Mesodermal cell (in vitro differentiated cells): ENCODE results near the gene SLC22A15.

ENCODE experiments used
- H3K27ac ChIP-seq: 2 replicates; pipeline ENCODE4 v1.7.0; 2013; ENCODE audit warnings: mild to moderate bottlenecking, low read depth, low read length, moderate library complexity; ENCODE audit not compliant: severe bottlenecking
- H3K36me3 ChIP-seq: 2 replicates; pipeline ENCODE4 v1.7.1; 2013; ENCODE audit warnings: mild to moderate bottlenecking, low read length, moderate library complexity; ENCODE audit not compliant: control insufficient read depth, insufficient read depth
- H3K4me1 ChIP-seq: one replicate; pipeline ENCODE4 v1.7.1; 2013; ENCODE audit warnings: mild to moderate bottlenecking, low read length; ENCODE audit not compliant: insufficient read depth, control insufficient read depth, poor library complexity, severe bottlenecking
- H3K4me3 ChIP-seq: 2 replicates; pipeline ENCODE4 v1.7.0; 2013; ENCODE audit warnings: low read length, control low read depth, mild to moderate bottlenecking; ENCODE audit not compliant: insufficient read depth, poor library complexity, severe bottlenecking; ENCODE audit errors: extremely low read depth
- H3K9me3 ChIP-seq: 2 replicates; pipeline ENCODE4 v1.7.1; 2013; ENCODE audit warnings: mild to moderate bottlenecking, low read length, moderate library complexity; ENCODE audit not compliant: control insufficient read depth
- WGBS, 2 experiments: methylation state at CpG; one replicate each; pipeline ENCODE4 v1.1.5; 2013; ENCODE audit warnings: missing lambda C conversion rate in 2 of 2; ENCODE audit not compliant: insufficient coverage in 2 of 2; 5-methylcytosine and 5-hydroxymethylcytosine counted together

Gene SLC22A15

DNA sequence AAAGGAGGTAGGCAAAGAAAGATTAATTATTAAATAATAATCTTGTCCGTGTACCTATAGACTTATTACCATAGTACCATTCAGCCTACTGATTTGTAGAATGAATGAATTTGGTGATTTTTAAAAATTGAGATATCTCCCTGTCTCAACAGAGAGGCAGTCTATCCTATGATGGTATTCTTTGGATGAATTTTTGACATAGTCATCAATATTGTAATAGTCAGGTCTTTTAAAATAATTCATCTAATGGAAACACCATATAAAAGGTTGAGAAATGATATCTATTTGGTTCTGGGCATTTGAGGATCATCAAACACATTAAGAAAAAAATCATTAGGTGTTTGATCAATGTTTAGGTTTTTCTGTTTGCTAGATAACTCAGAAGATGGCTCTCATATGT, 99.3 kb downstream of the SLC22A15 start:
- Histone ChIP-seq H3K4me3 (no peak overlapping the region), H3K4me1 (no peaks in the 10 kb centered on the region), H3K36me3 (no peaks in the 10 kb centered on the region), H3K27ac (no peak overlapping the region), H3K9me3 (no peaks in the 10 kb centered on the region)
- no CpG with 5 or more reads among the region's 1 CpG for WGBS, 2 experiments

DNA sequence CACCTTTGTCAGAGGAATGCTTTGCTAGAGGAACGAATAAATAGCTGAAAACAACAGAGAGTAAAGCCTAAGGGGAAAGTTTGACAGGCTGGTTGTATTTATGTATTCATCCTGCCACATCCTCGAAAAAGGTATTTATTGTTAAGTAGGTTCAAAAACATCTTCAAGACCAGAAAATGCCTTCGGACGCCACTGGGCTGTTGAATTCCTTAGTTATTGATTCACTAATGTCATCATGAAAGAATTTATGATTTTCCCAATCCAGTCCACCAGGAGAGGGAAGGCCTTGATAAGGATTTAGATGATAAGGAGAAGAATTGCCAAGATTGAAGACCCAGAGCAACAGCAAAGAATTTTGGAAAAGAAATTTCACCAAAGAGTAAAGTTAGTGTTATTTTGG, 99.7 kb downstream of the SLC22A15 start:
- WGBS, 2 experiments = 78 to 90% methylated on average over 1 of the region's 4 CpGs
- no peaks in the 10 kb centered on the region for H3K9me3 ChIP-seq
- H3K27ac ChIP-seq = no peak overlapping the region
- H3K4me3 ChIP-seq = no peak overlapping the region
- no peaks in the 10 kb centered on the region for H3K36me3 ChIP-seq
- H3K4me1 ChIP-seq = no peaks in the 10 kb centered on the region

GRCh38 chr1:116076831-116077230, 100.5 kb downstream of the SLC22A15 start:
- no peaks in the 10 kb centered on the region for H3K9me3 ChIP-seq
- H3K4me1 ChIP-seq = no peaks in the 10 kb centered on the region
- H3K4me3 ChIP-seq = no peak overlapping the region
- WGBS, 2 experiments = no CpG with 5 or more reads among the region's 3 CpGs
- H3K27ac ChIP-seq = no peak overlapping the region
- H3K36me3 ChIP-seq = no peaks in the 10 kb centered on the region

DNA sequence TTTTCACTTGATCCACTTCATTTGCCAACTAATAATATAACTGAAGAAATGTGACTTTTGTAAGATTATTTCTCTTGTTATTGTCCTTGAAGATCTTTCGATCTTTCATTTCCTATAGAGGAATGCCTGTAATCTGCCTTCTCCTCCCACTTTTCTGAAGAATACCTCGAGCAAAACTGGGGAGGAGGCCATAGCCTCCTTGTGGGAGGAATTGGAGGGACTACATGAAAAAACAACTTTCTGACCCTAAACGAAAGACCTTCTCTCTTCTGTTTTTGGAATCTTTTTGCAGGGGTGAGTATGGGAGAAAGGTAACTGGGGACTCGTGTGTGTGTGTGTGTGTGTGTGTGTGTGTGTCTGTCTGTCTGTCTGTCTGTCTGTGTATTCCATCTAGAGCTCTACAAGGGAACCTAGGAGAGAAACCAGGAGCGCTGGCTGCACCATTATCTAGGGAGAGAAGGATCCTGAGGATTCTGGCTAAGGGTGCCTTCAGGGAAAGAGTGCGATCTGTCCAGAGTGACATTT, 102.4 kb downstream of the SLC22A15 start:
- H3K9me3 ChIP-seq = no peaks in the 10 kb centered on the region

DNA sequence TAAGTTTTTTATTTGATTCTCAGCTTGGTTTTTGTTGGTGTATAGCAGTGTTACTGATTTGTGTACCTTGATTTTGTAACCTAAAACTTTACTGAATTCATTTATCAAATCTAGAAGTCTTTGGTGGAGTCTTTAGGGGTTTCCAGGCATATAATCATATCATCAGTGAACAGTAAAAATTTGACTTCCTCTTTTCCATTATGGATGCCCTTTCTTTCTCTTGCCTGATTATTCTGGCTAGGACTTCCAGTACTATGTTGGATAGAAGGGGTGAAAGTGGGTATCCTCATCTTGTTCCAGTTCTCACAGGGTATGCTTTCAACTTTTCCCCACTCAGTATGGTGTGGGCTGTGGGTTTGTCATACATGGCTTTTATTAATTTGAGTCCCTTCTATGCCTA, 111.3 kb downstream of the SLC22A15 start:
- no peaks in the 10 kb centered on the region for H3K36me3 ChIP-seq
- H3K27ac ChIP-seq = no peak overlapping the region
- peaks cover 5% of the 10 kb centered on the region for H3K9me3 ChIP-seq
- H3K4me3 ChIP-seq = no peak overlapping the region
- H3K4me1 ChIP-seq = no peaks in the 10 kb centered on the region

More for the DNA sequence above, 102.4 kb downstream of the SLC22A15 start:
- no peak overlapping the region for H3K4me3 ChIP-seq
- WGBS, 2 experiments = 56 to 75% methylated on average over 2 of the region's 6 CpGs
- no peaks in the 10 kb centered on the region for H3K36me3 ChIP-seq
- no peak overlapping the region for H3K27ac ChIP-seq
- no peaks in the 10 kb centered on the region for H3K4me1 ChIP-seq

DNA sequence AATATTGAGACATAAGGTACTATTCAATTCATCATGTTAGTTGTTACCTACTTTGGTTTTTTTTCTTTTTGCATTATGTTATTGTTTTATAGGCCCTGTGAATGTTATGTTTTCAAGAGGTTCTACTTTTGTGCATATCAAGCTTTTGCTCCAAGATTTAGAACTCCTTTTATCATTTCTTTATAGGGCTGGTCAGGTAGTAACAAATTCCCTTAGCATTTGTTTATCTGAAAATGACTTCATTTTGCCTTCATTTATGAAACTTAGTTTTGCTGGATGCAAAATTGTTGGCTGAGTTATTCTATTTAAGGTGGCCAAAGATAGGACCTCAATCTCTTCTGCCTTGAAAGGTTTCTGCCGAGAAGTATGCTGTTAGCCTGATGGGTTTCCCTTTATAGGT, 113.6 kb downstream of the SLC22A15 start:
- no peaks in the 10 kb centered on the region for H3K36me3 ChIP-seq
- no peaks in the 10 kb centered on the region for H3K4me1 ChIP-seq
- WGBS, 2 experiments = no CpG with 5 or more reads among the region's 1 CpG
- peaks cover 5% of the 10 kb centered on the region for H3K9me3 ChIP-seq
- H3K27ac ChIP-seq = no peak overlapping the region
- no peak overlapping the region for H3K4me3 ChIP-seq

- WGBS, 2 experiments = no CpG with 5 or more reads among the region's 1 CpG
- Histone ChIP-seq H3K4me1 (no peaks in the 10 kb centered on the region), H3K36me3 (no peaks in the 10 kb centered on the region), H3K27ac (no peak overlapping the region), H3K9me3 (peaks cover 7% of the 10 kb centered on the region), H3K4me3 (no peak overlapping the region)
Observed at GRCh38 chr1:116091083-116091482, 114.8 kb downstream of the SLC22A15 start.

DNA sequence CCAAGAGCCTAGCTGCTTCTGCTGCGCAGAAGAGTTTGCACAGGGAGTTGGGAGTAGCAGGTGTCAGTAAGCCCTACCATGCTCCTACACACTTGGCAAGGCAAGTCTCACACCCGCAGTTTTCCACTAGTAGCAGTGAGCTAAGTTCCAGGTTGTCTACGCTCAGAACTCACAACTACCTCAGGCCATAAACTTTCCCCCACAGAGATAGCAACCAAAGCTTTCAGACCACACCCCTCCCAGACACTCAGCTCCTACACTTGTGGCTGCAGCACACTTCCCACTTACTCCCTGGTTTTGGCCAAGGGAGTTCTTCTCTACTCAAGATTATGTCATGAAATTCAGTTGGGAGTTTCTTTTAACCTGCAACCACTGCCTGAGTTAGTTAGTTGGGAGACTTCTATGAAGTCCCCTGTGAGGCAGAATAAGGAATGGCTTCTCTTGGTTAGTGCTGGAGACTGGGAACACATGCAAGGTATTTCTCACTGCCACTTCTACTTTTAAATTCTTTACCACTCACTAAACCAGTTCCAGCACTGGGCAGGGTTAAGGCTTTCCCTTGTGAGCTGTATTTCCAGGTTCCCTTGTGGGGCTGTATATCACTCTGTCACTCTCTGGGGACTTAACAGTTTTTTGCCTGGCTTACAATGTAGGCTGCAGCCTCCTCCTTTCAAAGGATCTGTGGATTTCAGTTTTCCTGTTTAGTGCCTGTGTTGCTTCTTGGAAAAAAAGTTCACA, 116.6 kb downstream of the SLC22A15 start:
- H3K36me3 ChIP-seq = no peaks in the 10 kb centered on the region
- H3K4me1 ChIP-seq = no peaks in the 10 kb centered on the region
- peaks cover 12% of the 10 kb centered on the region for H3K9me3 ChIP-seq
- H3K4me3 ChIP-seq = no peak overlapping the region
- WGBS, 2 experiments = 50 to 61% methylated on average over 2 to 3 of the region's 3 CpGs
- H3K27ac ChIP-seq = no peak overlapping the region

DNA sequence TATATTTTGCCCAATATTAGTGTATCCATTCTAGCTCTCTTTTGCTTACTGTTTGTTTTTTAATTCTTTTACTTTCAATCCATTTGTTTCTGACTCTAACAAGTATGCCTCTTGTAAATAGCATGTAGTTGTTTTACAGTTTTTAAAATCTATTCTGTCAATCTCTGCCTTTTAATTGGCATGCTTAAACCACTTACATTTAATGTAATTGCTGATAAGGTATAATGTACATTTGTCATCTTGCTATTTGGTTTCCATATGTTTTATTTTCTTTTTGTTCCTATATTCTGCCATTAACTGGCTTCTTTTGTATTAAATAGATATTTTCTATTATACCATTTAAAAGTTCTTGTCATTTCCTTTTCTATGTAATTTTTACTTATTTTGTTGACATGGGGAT, 118.7 kb downstream of the SLC22A15 start:
- H3K27ac ChIP-seq = no peak overlapping the region
- H3K36me3 ChIP-seq = no peaks in the 10 kb centered on the region
- H3K4me1 ChIP-seq = no peaks in the 10 kb centered on the region
- peaks cover 7% of the 10 kb centered on the region for H3K9me3 ChIP-seq
- no peak overlapping the region for H3K4me3 ChIP-seq

DNA sequence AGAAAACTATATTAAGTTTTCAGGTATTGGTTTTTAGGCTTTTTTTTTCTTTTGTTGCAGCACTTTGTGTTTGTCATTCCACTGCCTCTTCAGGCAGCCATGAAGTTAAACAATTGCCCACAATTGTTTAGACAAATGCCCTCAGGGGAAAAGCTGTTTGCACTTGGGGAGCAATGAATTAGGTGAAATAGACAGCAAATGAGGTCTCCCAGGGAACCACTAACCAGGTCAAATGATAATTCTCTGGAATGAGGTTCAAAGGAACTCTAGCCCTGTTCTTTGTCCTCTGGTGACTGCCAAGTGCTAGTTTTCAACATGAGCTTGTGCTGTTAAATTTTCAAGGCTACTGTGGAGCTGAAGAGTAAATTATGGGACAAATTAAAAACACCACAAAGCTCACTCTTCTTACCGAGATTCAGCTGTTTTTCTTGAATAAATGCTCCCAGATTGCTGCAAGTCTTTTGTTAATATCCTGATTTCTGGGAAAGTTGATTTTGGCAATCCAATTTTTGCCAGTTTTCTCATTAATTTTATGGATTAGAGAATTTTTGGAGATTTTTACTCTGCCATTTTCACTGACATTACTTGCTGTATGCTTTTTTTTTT, 119.8 kb downstream of the SLC22A15 start:
- no peak overlapping the region for H3K4me3 ChIP-seq

GRCh38 chr1:116097626-116098025, 121.3 kb downstream of the SLC22A15 start:
- Histone ChIP-seq H3K36me3 (no peaks in the 10 kb centered on the region), H3K27ac (no peak overlapping the region), H3K4me1 (no peaks in the 10 kb centered on the region), H3K9me3 (peaks cover 7% of the 10 kb centered on the region), H3K4me3 (no peak overlapping the region)
- no CpG with 5 or more reads among the region's 1 CpG for WGBS, 2 experiments

More for the DNA sequence above, 119.8 kb downstream of the SLC22A15 start:
- peaks cover 7% of the 10 kb centered on the region for H3K9me3 ChIP-seq
- H3K27ac ChIP-seq = no peak overlapping the region
- H3K4me1 ChIP-seq = no peaks in the 10 kb centered on the region
- no peaks in the 10 kb centered on the region for H3K36me3 ChIP-seq
- no CpG with 5 or more reads among the region's 1 CpG for WGBS, 2 experiments
